ENCODE results near the gene TSPYL4. TPM values are rescaled to one million over a fixed set of nuclear protein-coding genes. Genes with fewer than 3 reads are reported as not detected.
A peak's percentile ranks its signal among the peaks of the same experiment; 100 is the strongest.

The TSPYL4 gene
- total RNA-seq, 1 donor from 2014 or later, result 32.2 TPM

GRCh38 chr6:116248577-116248976 lies 5.3 kb downstream of the TSPYL4 start:
- H2AFZ ChIP-seq (replicated peaks), result no peak overlapping the region
- H3K4me3 ChIP-seq, result no peak overlapping the region
- Mint-ChIP-seq H3K9me3 (no peaks in the 10 kb centered on the region), H3K27ac (no peak overlapping the region), H3K36me3 (peaks cover 21% of the 10 kb centered on the region), H3K4me1 (peaks cover 42% of the 10 kb centered on the region), H3K4me3 (no peak overlapping the region), H3K27me3 (ENCODE audit: insufficient read depth, low read depth) (no peaks in the 10 kb centered on the region)
- H3K9me3 ChIP-seq (ENCODE audit: low read depth), result no peaks in the 10 kb centered on the region
- peak overlapping the region; percentile 91 for H3K4me2 ChIP-seq
- TF ChIP-seq EZH2phosphoT487 (IDR thresholded peaks at IDR 0.05), result no peak
- no peak for TF ChIP-seq EZH2 (IDR thresholded peaks at IDR 0.05)
- no peak for TF ChIP-seq CTCF (IDR thresholded peaks at IDR 0.05)
- H3K36me3 ChIP-seq, result peaks cover 3% of the 10 kb centered on the region
- peaks cover 9% of the 10 kb centered on the region for H3F3A ChIP-seq (ENCODE audit: low read depth)
- peaks cover 29% of the 10 kb centered on the region for H3K4me1 ChIP-seq
- H3K9ac ChIP-seq, result no peak overlapping the region
- peaks cover 50% of the 10 kb centered on the region for H3K79me2 ChIP-seq (ENCODE audit: low read depth)
- H3K27me3 ChIP-seq, result no peaks in the 10 kb centered on the region
- H4K20me1 ChIP-seq (ENCODE audit: low read depth), result peaks cover 13% of the 10 kb centered on the region
- DNase-seq (ENCODE audit: low spot score), result no peak
- no peak overlapping the region for H3K27ac ChIP-seq

- H3K27ac Mint-ChIP-seq, result no peak overlapping the region
- H3K79me2 ChIP-seq (ENCODE audit: low read depth), result peaks cover 37% of the 10 kb centered on the region
- H2AFZ ChIP-seq (replicated peaks), result no peak overlapping the region
- H3K4me3 ChIP-seq, result no peak overlapping the region
- H3K9me3 Mint-ChIP-seq, result no peaks in the 10 kb centered on the region
- H3K4me1 Mint-ChIP-seq, result peaks cover 40% of the 10 kb centered on the region
- H3K4me1 ChIP-seq, result peaks cover 23% of the 10 kb centered on the region
- H3K4me3 Mint-ChIP-seq, result no peak overlapping the region
- H3F3A ChIP-seq (ENCODE audit: low read depth), result peaks cover 12% of the 10 kb centered on the region
- H3K36me3 Mint-ChIP-seq, result peaks cover 18% of the 10 kb centered on the region
- DNase-seq (ENCODE audit: low spot score), result no peak
- H3K27me3 Mint-ChIP-seq (ENCODE audit: insufficient read depth, low read depth), result no peaks in the 10 kb centered on the region
- no peaks in the 10 kb centered on the region for H3K27me3 ChIP-seq
- peaks cover 3% of the 10 kb centered on the region for H3K36me3 ChIP-seq
- no peak overlapping the region for H3K4me2 ChIP-seq
- no peak overlapping the region for H3K9ac ChIP-seq
- TF ChIP-seq EZH2 (IDR thresholded peaks at IDR 0.05), result no peak
- no peak for TF ChIP-seq EZH2phosphoT487 (IDR thresholded peaks at IDR 0.05)
- no peak for TF ChIP-seq CTCF (IDR thresholded peaks at IDR 0.05)
- no peaks in the 10 kb centered on the region for H3K9me3 ChIP-seq (ENCODE audit: low read depth)
- H4K20me1 ChIP-seq (ENCODE audit: low read depth), result peaks cover 13% of the 10 kb centered on the region
- H3K27ac ChIP-seq, result no peak overlapping the region
Measured at GRCh38 chr6:116247285-116247684, 6.6 kb downstream of the TSPYL4 start.

GRCh38 chr6:116246089-116246488 lies 7.8 kb downstream of the TSPYL4 start:
- no peak overlapping the region for H3K4me3 ChIP-seq
- peaks cover 25% of the 10 kb centered on the region for H3K79me2 ChIP-seq (ENCODE audit: low read depth)
- peaks cover 9% of the 10 kb centered on the region for H3K36me3 Mint-ChIP-seq
- no peak overlapping the region for H2AFZ ChIP-seq (replicated peaks)
- H3K9me3 Mint-ChIP-seq, result no peaks in the 10 kb centered on the region
- peaks cover 14% of the 10 kb centered on the region for H3K4me1 ChIP-seq
- H3K27me3 ChIP-seq, result no peaks in the 10 kb centered on the region
- no peaks in the 10 kb centered on the region for H3K9me3 ChIP-seq (ENCODE audit: low read depth)
- H3K4me1 Mint-ChIP-seq, result peaks cover 28% of the 10 kb centered on the region
- peaks cover 12% of the 10 kb centered on the region for H3F3A ChIP-seq (ENCODE audit: low read depth)
- no peak overlapping the region for H3K9ac ChIP-seq
- H3K27ac Mint-ChIP-seq, result no peak overlapping the region
- H3K4me2 ChIP-seq, result no peak overlapping the region
- H3K27ac ChIP-seq, result no peak overlapping the region
- DNase-seq (ENCODE audit: low spot score), result no peak
- H3K36me3 ChIP-seq, result peaks cover 3% of the 10 kb centered on the region
- H3K27me3 Mint-ChIP-seq (ENCODE audit: insufficient read depth, low read depth), result peaks cover 2% of the 10 kb centered on the region
- TF ChIP-seq CTCF (IDR thresholded peaks at IDR 0.05) (no peak), EZH2 (IDR thresholded peaks at IDR 0.05) (no peak), EZH2phosphoT487 (IDR thresholded peaks at IDR 0.05) (no peak)
- no peak overlapping the region for H3K4me3 Mint-ChIP-seq
- H4K20me1 ChIP-seq (ENCODE audit: low read depth), result peaks cover 13% of the 10 kb centered on the region

Data from neural progenitor cell (in vitro differentiated cells).